Glutamatergic neuron (in vitro differentiated cells): ENCODE data around the gene INTU. TPM values are rescaled to one million over a fixed set of nuclear protein-coding genes. Genes with fewer than 3 reads are reported as not detected.

Source experiments
- DNase-seq: peaks from one replicate; pipeline ENCODE4 v3.0.0; 2022
- H3K27ac Mint-ChIP-seq: one replicate; pipeline ENCODE4 v1.8.0; 2020; ENCODE audit warnings: mild to moderate bottlenecking, mixed read lengths, inconsistent platforms; ENCODE audit not compliant: unreplicated experiment
- H3K27me3 Mint-ChIP-seq: one replicate; pipeline ENCODE4 v1.8.0; 2020; ENCODE audit warnings: mild to moderate bottlenecking, moderate library complexity, mixed read lengths, inconsistent platforms; ENCODE audit not compliant: unreplicated experiment
- H3K36me3 Mint-ChIP-seq: one replicate; pipeline ENCODE4 v1.8.0; 2020; ENCODE audit warnings: mild to moderate bottlenecking, mixed read lengths, inconsistent platforms; ENCODE audit not compliant: unreplicated experiment
- H3K4me1 Mint-ChIP-seq: one replicate; pipeline ENCODE4 v1.8.0; 2020; ENCODE audit warnings: mild to moderate bottlenecking, low read depth, mixed read lengths, inconsistent platforms; ENCODE audit not compliant: unreplicated experiment
- H3K4me3 Mint-ChIP-seq: one replicate; pipeline ENCODE4 v1.8.0; 2020; ENCODE audit warnings: mild to moderate bottlenecking, mixed read lengths, inconsistent platforms; ENCODE audit not compliant: unreplicated experiment
- H3K9me3 Mint-ChIP-seq: one replicate; pipeline ENCODE4 v1.8.0; 2020; ENCODE audit warnings: mild to moderate bottlenecking, moderate library complexity, mixed read lengths, inconsistent platforms; ENCODE audit not compliant: unreplicated experiment
- CTCF ChIP-seq: fragments of 200-600 bp; sonication (generic); IDR thresholded peaks from one replicate; pipeline ENCODE4 v1.5.0; 2021; ENCODE audit not compliant: partially characterized antibody, unreplicated experiment
- total RNA-seq: library from RNA; stranded (reverse); fragmentation: NEBNext Ultra II Directional; extraction: Animal tissue kit (Norgen Biotek cat#: 25700); gene quantifications from one replicate; pipeline ENCODE4 v1.2.1, GENCODE V29; 2021; ENCODE audit not compliant: unreplicated experiment

The INTU gene
- total RNA-seq, 1 donor from 2014 or later, result 6.3 TPM

- peaks cover 3% of the 10 kb centered on the region for H3K9me3 Mint-ChIP-seq
Observed at GRCh38 chr4:127772769-127773671, 140.3 kb downstream of the INTU start.

GRCh38 chr4:127775843-127776242, 143.1 kb downstream of the INTU start:
- DNase-seq, result no peak
- peaks cover 3% of the 10 kb centered on the region for H3K9me3 Mint-ChIP-seq
- peaks cover 18% of the 10 kb centered on the region for H3K4me1 Mint-ChIP-seq
- H3K36me3 Mint-ChIP-seq, result no peaks in the 10 kb centered on the region
- peaks cover 2% of the 10 kb centered on the region for H3K27me3 Mint-ChIP-seq
- H3K4me3 Mint-ChIP-seq, result no peak overlapping the region
- no peak overlapping the region for H3K27ac Mint-ChIP-seq
- no peak for TF ChIP-seq CTCF

More at GRCh38 chr4:127772769-127773671, 140.3 kb downstream of the INTU start:
- peaks cover 18% of the 10 kb centered on the region for H3K4me1 Mint-ChIP-seq
- no peaks in the 10 kb centered on the region for H3K36me3 Mint-ChIP-seq
- TF ChIP-seq CTCF, result no peak
- DNase-seq, result no peak
- H3K27me3 Mint-ChIP-seq, result peaks cover 2% of the 10 kb centered on the region
- no peak overlapping the region for H3K4me3 Mint-ChIP-seq
- H3K27ac Mint-ChIP-seq, result peak overlapping the region; percentile 73

Other genes with a start within 250 kb of the INTU start
- gene SLC25A31, start 97.4 kb downstream of the INTU start, total RNA-seq, result not detected
- gene HSPA4L, start 149.4 kb downstream of the INTU start, total RNA-seq, result 14.7 TPM
- 5.6 TPM for gene PLK4, start 247.9 kb downstream of the INTU start, total RNA-seq